Myocyte (in vitro differentiated cells): ENCODE results near the gene NIPAL1. TPM values are rescaled to one million over a fixed set of nuclear protein-coding genes. Genes with fewer than 3 reads are reported as not detected.
A peak's percentile ranks its signal among the peaks of the same experiment; 100 is the strongest.

Source experiments
- DNase-seq: peaks from one replicate; pipeline ENCODE4 v3.0.0-alpha.2; 2012; ENCODE audit warnings: low read depth
- total RNA-seq: library from RNA; depleted of rRNA; stranded (reverse); fragments of >200 nt; gene quantifications from 2 replicates; pipeline ENCODE4 v1.2.3, GENCODE V29; 2014

NIPAL1 gene
- total RNA-seq, 1 donor from 2014 or later, result 0.27 TPM

GRCh38 chr4:48025005-48025404, 8.4 kb downstream of the NIPAL1 start:
- DNase-seq, result no peak

GRCh38 chr4:48027653-48028052, 11.1 kb downstream of the NIPAL1 start:
- no peak for DNase-seq

- no peak for DNase-seq
Observed at GRCh38 chr4:48028696-48029095, 12.1 kb downstream of the NIPAL1 start.

- no peak for DNase-seq
Observed at GRCh38 chr4:48030470-48030869, 13.9 kb downstream of the NIPAL1 start.

GRCh38 chr4:48031802-48032525, 15.4 kb downstream of the NIPAL1 start:
- DNase-seq, result peak; percentile 78

- DNase-seq, result no peak
Observed at GRCh38 chr4:48032721-48033120, 16.1 kb downstream of the NIPAL1 start.

- DNase-seq, result no peak
Observed at GRCh38 chr4:48033412-48033811, 16.8 kb downstream of the NIPAL1 start.

- peak; percentile 41 for DNase-seq
Observed at GRCh38 chr4:48033825-48034413, 17.3 kb downstream of the NIPAL1 start.

GRCh38 chr4:48035952-48036351, 19.4 kb downstream of the NIPAL1 start:
- DNase-seq, result no peak

GRCh38 chr4:48037117-48037462, 20.5 kb downstream of the NIPAL1 start:
- DNase-seq, result no peak

GRCh38 chr4:48038666-48039065, 22.1 kb downstream of the NIPAL1 start:
- DNase-seq, result no peak

GRCh38 chr4:48039561-48039960, 23.0 kb downstream of the NIPAL1 start:
- no peak for DNase-seq

GRCh38 chr4:48041535-48042137, 25.1 kb downstream of the NIPAL1 start:
- no peak for DNase-seq

- no peak for DNase-seq
Observed at GRCh38 chr4:48042979-48043461, 26.4 kb downstream of the NIPAL1 start.

GRCh38 chr4:48043504-48043903, 26.9 kb downstream of the NIPAL1 start:
- no peak for DNase-seq

- no peak for DNase-seq
Observed at GRCh38 chr4:48044298-48044697, 27.7 kb downstream of the NIPAL1 start.

GRCh38 chr4:48046059-48046458, 29.5 kb downstream of the NIPAL1 start:
- DNase-seq, result peak; percentile 38

GRCh38 chr4:48047421-48047844, 30.9 kb downstream of the NIPAL1 start:
- no peak for DNase-seq

GRCh38 chr4:48047896-48048295, 31.3 kb downstream of the NIPAL1 start:
- DNase-seq, result no peak

- DNase-seq, result no peak
Observed at GRCh38 chr4:48049483-48049882, 32.9 kb downstream of the NIPAL1 start.

GRCh38 chr4:48051078-48051477, 34.5 kb downstream of the NIPAL1 start:
- no peak for DNase-seq
